Sigmoid colon (tissue), 4 donors: ENCODE results near the gene FHIP1B.

Experiments used
- EP300 ChIP-seq, 4 donors: sonication (generic); formaldehyde crosslinking; IDR thresholded peaks; one replicate each; pipeline ENCODE4 v1.6.1; 2017; ENCODE audit warnings: antibody characterized with exemption in 4 of 4
- POLR2AphosphoS5 ChIP-seq, 4 donors: sonication (generic); formaldehyde crosslinking; IDR thresholded peaks; one replicate each; pipeline ENCODE4 v1.6.1; 2017; ENCODE audit warnings: antibody characterized with exemption in 4 of 4
- TF ChIP-seq, protein P1 (sequence below), 4 experiments: fragments of 450-650 bp in 3 of 4; fragments of 200-600 bp in 1 of 4; IDR thresholded peaks; one replicate each; pipeline ENCODE4 v1.5.1; 2016 to 2019; ENCODE audit warnings: antibody characterized with exemption in 4 of 4, mild to moderate bottlenecking in 3 of 4, moderate library complexity in 2 of 4

DNA sequence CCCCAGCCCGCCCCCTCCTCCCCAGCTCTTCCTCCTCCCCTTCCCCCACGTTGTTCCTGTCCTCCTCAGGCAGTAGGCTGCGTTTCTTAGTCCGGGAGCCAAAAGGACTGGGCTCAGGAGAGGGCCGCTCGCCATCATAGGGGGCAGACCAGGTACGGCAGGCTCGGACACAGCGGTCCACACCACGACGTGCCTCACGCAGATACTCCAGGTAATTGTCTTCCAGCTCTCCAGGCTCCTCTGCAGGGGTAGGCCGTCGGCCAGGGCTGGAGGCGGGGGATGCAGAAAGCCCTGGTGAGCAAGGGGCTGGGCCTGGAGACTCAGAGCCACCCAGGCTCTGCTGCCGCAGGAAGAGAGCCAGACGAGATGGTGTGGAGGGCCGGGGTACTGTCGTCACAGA, 16.7 kb downstream of the FHIP1B start:
- TF ChIP-seq EP300 (IDR thresholded peaks at IDR 0.05): no peak
- TF ChIP-seq, protein P1, sequence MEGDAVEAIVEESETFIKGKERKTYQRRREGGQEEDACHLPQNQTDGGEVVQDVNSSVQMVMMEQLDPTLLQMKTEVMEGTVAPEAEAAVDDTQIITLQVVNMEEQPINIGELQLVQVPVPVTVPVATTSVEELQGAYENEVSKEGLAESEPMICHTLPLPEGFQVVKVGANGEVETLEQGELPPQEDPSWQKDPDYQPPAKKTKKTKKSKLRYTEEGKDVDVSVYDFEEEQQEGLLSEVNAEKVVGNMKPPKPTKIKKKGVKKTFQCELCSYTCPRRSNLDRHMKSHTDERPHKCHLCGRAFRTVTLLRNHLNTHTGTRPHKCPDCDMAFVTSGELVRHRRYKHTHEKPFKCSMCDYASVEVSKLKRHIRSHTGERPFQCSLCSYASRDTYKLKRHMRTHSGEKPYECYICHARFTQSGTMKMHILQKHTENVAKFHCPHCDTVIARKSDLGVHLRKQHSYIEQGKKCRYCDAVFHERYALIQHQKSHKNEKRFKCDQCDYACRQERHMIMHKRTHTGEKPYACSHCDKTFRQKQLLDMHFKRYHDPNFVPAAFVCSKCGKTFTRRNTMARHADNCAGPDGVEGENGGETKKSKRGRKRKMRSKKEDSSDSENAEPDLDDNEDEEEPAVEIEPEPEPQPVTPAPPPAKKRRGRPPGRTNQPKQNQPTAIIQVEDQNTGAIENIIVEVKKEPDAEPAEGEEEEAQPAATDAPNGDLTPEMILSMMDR (IDR thresholded peaks at IDR 0.05): no peak
- TF ChIP-seq POLR2AphosphoS5 (IDR thresholded peaks at IDR 0.05): no peak
